HG03354 (cell line): ENCODE data around the gene SMURF2.
"Not testable (repeated sequence)": the region's sequence is repeated elsewhere in the genome, so short reads cannot be mapped to it uniquely, and the experiment has no call there.

Source experiments
- ATAC-seq: cut with Tn5 transposase; IDR thresholded peaks from one replicate; pipeline ENCODE4 v1.9.1; 2021; ENCODE audit warnings: mild to moderate bottlenecking; ENCODE audit not compliant: unreplicated experiment, poor library complexity, severe bottlenecking

The SMURF2 gene

GRCh38 chr17:64603987-64604386 is 58.1 kb downstream of the SMURF2 start:
- ATAC-seq, result no peak

DNA sequence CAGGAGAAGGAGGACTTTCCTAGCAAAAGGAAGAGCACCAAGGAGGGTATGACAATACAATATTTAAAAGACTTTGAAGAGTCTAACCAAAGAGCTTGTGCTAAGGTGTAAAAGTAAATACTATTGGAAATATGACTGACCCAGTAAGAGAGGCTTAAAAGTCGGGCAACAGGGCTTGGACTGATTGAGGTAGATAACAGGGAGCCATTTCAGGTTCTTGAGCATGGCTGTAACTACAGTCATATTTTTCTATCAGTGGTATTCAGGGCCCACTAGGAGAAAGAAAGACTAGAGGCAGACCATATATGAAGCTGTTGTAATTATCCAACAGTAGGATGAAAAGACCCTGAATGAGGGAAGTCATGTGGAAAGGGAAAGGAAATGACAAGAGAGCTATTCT is 62.3 kb downstream of the SMURF2 start:
- no peak for ATAC-seq

- peak; percentile 85 for ATAC-seq
Measured at GRCh38 chr17:64599187-64599676, 62.9 kb downstream of the SMURF2 start.

GRCh38 chr17:64598672-64599071 is 63.4 kb downstream of the SMURF2 start:
- no peak for ATAC-seq

GRCh38 chr17:64596988-64597387 is 65.1 kb downstream of the SMURF2 start:
- ATAC-seq, result no peak

GRCh38 chr17:64596439-64596838 is 65.7 kb downstream of the SMURF2 start:
- no peak for ATAC-seq

GRCh38 chr17:64591944-64592343 is 70.2 kb downstream of the SMURF2 start:
- no peak for ATAC-seq

DNA sequence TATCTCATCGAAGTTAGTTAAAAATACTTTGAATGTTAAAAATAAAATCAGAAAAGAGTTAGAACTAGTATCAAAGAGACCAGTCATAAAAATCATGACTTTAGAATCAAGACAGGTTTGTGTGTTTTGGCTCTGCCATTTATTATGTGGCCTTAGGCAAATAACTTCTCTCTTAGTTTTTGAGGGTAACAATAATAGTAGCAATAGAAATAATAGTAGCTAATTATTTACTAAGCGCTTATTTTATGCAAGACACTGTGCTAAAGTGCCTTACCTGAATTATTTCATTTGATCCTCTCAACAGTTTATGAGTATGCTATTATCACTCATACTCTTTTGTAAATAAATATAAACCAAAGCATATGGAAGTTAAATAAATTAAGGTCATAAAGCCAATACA is 77.0 kb downstream of the SMURF2 start:
- no peak for ATAC-seq

DNA sequence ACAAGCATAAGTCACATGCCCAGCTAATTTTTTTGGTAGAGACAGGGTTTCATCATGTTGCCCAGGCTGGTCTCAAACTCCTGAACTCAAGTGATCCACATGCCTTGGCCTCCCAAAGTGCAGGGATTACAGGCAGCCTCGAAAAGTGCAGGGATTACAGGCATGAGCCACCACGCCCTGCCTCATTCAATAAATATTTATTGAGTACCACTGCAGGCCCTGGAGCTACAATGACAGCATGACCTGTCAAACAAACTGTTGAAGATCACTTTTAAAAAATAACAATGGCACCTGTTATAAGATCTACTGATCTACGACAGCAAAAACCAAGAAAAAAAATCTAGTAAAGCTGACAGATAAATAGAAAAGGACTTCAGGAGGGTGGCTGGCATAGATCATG is 79.1 kb downstream of the SMURF2 start:
- ATAC-seq, result no peak

DNA sequence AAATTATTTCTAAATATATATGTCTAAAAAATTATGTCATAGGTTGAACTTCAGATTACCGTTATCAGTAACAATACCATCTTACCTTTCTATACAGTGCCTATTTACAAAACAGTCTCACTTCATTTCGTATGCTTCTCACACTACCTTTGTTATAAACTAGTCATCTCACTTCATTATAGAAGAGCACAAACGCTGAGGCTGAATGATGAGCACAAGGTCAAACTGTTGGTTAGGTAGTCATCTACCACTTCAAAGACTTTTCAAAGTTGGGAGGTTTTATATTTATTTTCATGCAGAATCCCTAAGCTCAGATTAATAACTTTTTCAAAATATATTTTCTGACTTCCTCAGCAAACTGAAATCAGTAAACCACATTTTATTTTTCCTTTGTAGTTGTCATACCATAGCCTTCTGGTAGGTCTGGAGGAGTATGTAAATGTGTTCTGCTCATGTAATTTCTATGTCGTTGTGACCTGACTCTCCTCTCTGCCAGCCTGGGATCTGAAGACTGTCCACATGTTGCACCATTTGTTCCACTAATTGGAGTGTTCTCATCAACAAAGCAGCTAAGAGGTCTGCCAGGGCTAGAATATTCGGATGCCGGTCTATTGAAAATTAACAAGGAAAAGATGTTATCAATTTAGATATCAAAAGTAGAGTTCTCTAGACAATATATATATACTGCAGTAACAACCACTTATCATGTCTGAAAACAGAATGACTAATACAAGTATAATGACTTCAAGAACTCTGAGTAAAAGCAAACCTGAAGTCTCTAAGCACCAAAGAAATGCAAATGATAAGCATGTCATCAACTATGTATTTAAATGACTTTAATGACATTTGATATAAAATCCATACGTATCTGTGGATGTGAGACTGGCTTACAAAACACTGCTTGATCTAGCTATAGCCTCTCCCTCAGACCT is 81.5 kb downstream of the SMURF2 start:
- no peak for ATAC-seq

DNA sequence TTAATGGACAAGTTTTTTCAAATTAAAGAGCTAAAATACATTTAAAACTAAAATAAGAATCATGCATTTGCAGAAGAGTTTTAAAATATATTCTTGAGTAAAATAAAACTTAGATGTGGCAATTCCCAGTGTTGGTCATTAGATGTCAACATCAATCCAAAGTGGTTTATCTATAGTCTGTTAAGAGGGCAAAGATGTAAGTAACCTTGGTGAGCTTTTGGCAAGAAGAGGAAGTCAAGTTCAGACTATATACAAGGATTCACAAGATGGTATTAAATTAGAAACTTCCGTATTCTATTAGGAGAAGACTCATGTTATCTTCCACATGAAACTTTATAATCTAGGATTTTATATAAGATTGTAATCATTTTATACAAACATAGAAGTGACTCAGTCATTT is 82.2 kb downstream of the SMURF2 start:
- ATAC-seq, result no peak

DNA sequence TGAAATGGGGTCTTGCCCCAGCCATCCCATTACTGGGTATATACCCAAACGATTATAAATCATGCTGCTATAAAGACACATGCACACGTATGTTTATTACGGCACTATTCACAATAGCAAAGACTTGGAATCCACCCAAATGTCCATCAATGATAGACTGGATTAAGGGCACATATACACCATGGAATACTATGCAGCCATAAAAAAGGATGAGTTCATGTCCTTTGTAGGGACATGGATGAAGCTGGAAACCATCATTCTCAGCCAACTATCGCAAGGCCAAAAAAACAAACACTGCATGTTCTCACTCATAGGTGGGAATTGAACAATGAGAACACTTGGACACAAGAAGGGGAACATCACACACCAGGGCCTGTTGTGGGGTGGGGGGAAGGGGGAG is 85.1 kb downstream of the SMURF2 start:
- not testable (repeated sequence) for ATAC-seq

- ATAC-seq, result no peak
Measured at GRCh38 chr17:64575431-64575830, 86.7 kb downstream of the SMURF2 start.

GRCh38 chr17:64574646-64575045 is 87.5 kb downstream of the SMURF2 start:
- ATAC-seq, result no peak

GRCh38 chr17:64573214-64573613 is 88.9 kb downstream of the SMURF2 start:
- no peak for ATAC-seq

DNA sequence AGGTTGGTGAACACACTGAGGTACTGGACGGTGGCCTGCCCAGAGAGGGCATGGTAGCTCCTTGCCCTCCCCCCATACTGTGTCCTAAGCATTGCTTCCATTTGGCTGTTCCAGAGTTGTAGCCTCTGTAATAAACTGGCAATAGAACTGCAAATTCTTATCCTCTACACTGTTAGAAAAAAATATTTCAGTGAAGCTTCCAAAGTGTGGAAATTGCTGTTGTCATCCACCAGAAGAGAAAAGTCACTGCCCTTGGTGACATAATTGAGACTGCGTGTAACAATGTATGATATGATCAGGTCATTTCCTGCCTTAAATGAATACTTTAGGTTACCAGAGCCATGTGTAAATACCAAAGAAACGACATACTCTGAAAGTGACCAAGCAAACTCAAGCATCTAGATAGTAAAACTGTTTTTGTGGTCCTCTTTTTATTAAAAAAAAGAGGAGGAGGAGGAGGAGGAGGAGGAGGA is 89.4 kb downstream of the SMURF2 start:
- ATAC-seq, result no peak

- no peak for ATAC-seq
Measured at GRCh38 chr17:64571746-64572145, 90.4 kb downstream of the SMURF2 start.

- ATAC-seq, result no peak
Measured at GRCh38 chr17:64565563-64565962, 96.5 kb downstream of the SMURF2 start.

DNA sequence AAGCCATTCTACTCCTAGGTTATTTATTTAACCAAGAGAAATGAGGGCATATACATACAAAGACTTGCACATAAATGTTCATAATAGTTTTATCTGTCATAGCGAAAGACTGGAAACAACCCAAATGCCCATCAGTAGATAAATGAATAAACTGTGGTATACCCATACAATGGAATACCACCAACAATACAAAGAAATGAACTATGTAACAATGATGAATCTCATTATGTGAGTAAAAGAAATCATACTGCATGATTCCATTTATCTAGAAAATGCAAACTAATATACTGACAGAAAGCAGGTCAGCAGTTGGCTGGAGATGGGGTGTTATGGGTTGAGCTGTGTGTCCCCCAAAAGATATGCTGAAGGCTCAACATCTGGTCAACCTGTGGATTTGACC is 98.0 kb downstream of the SMURF2 start:
- ATAC-seq, result no peak

DNA sequence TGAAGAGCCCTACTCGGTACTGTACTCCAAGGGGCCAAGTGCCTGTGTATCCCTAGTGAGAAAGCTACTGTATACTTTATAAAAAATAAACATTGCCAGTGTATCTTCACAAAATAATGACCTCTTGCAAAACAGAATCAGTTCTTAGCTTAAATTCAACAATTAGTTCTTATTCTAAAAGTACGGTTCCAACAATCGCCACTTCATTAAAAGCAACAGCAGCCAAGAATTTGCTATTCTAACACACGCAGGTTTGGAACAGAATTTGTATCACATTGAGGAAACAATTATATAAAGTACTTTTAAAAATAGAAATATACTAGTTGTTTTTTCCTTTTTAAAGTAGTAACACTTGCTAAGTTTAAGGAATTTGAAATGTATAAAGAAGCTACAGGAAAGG is 106.8 kb downstream of the SMURF2 start:
- no peak for ATAC-seq

- no peak for ATAC-seq
Measured at GRCh38 chr17:64554028-64554637, 108.0 kb downstream of the SMURF2 start.
